ENCODE data around the gene ATG9A.

Gene ATG9A

GRCh38 chr2:219210886-219211362, 18.5 kb downstream of the ATG9A start:
- TF ChIP-seq, protein P1, sequence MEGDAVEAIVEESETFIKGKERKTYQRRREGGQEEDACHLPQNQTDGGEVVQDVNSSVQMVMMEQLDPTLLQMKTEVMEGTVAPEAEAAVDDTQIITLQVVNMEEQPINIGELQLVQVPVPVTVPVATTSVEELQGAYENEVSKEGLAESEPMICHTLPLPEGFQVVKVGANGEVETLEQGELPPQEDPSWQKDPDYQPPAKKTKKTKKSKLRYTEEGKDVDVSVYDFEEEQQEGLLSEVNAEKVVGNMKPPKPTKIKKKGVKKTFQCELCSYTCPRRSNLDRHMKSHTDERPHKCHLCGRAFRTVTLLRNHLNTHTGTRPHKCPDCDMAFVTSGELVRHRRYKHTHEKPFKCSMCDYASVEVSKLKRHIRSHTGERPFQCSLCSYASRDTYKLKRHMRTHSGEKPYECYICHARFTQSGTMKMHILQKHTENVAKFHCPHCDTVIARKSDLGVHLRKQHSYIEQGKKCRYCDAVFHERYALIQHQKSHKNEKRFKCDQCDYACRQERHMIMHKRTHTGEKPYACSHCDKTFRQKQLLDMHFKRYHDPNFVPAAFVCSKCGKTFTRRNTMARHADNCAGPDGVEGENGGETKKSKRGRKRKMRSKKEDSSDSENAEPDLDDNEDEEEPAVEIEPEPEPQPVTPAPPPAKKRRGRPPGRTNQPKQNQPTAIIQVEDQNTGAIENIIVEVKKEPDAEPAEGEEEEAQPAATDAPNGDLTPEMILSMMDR (IDR thresholded peaks at IDR 0.05; ENCODE audit: insufficient read depth, low read length, poor library complexity, severe bottlenecking) = no peak
- no peak for DNase-seq (ENCODE audit: extremely low read depth, insufficient read length)
- Histone ChIP-seq H3K36me3 (ENCODE audit: control insufficient read depth, insufficient read depth, low read length) (peaks cover 15% of the 10 kb centered on the region), H3K27me3 (replicated peaks; ENCODE audit: control insufficient read depth, insufficient read depth, low read length) (no peaks in the 10 kb centered on the region), H3K4me3 (replicated peaks; ENCODE audit: low read depth, low read length) (no peak overlapping the region)

- Histone ChIP-seq H3K36me3 (ENCODE audit: control insufficient read depth, insufficient read depth, low read length) (peaks cover 15% of the 10 kb centered on the region), H3K27me3 (replicated peaks; ENCODE audit: control insufficient read depth, insufficient read depth, low read length) (no peaks in the 10 kb centered on the region), H3K4me3 (replicated peaks; ENCODE audit: low read depth, low read length) (no peak overlapping the region)
- TF ChIP-seq, protein P1 (IDR thresholded peaks at IDR 0.05; ENCODE audit: insufficient read depth, low read length, poor library complexity, severe bottlenecking) = no peak
- DNase-seq (ENCODE audit: extremely low read depth, insufficient read length) = no peak
These were observed 19.1 kb downstream of the ATG9A start for GRCh38 chr2:219210196-219210885.

- H3K4me3 ChIP-seq (replicated peaks; ENCODE audit: low read depth, low read length) = no peak overlapping the region
- TF ChIP-seq, protein P1 (IDR thresholded peaks at IDR 0.05; ENCODE audit: insufficient read depth, low read length, poor library complexity, severe bottlenecking) = no peak
- H3K36me3 ChIP-seq (ENCODE audit: control insufficient read depth, insufficient read depth, low read length) = peaks cover 15% of the 10 kb centered on the region
- no peaks in the 10 kb centered on the region for H3K27me3 ChIP-seq (replicated peaks; ENCODE audit: control insufficient read depth, insufficient read depth, low read length)
- no peak for DNase-seq (ENCODE audit: extremely low read depth, insufficient read length)
These were observed 19.9 kb downstream of the ATG9A start for GRCh38 chr2:219209236-219210195.

DNA sequence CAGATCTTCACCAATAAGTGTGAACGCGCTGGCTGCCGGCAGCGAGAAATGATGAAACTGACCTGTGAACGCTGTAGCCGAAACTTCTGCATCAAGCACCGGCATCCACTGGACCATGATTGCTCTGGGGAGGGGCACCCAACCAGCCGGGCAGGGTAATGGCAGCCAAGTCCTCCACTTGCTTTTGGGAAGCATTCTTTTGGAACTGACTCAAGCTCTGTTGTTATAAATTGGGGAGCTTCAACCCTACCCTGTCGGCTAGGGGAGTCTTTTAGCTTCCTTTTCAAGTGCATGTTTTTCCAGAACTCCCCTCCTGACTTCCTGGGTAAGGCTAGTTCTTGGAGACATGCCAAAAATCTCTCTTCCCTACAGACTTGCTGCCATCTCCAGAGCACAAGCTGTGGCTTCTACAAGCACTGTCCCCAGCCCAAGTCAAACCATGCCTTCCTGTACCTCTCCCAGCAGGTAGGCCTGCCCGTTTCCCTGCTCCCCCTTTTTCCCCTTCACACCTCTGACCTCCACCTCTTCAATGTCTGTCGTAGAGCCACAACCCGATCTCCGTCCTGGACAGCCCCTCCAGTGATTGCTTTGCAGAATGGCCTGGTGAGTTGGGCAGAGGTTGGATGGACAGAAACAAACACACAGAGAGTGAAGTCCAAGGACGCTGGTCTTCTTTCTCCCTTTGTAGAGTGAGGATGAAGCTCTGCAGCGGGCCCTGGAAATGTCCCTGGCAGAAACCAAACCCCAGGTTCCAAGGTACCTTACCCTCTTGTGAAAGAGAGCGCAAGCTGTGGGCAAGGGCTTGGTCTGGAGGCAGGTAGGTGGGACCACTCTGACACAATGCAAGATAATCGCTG, 21.3 kb downstream of the ATG9A start:
- TF ChIP-seq, protein P1 (IDR thresholded peaks at IDR 0.05; ENCODE audit: insufficient read depth, low read length, poor library complexity, severe bottlenecking) = no peak
- Histone ChIP-seq H3K4me3 (replicated peaks; ENCODE audit: low read depth, low read length) (no peak overlapping the region), H3K36me3 (ENCODE audit: control insufficient read depth, insufficient read depth, low read length) (peaks cover 13% of the 10 kb centered on the region), H3K27me3 (replicated peaks; ENCODE audit: control insufficient read depth, insufficient read depth, low read length) (no peaks in the 10 kb centered on the region)
- no peak for DNase-seq (ENCODE audit: extremely low read depth, insufficient read length)

GRCh38 chr2:219207134-219207883, 22.1 kb downstream of the ATG9A start:
- peaks cover 9% of the 10 kb centered on the region for H3K36me3 ChIP-seq (ENCODE audit: control insufficient read depth, insufficient read depth, low read length)
- H3K4me3 ChIP-seq (replicated peaks; ENCODE audit: low read depth, low read length) = peak overlapping the region; percentile 76
- TF ChIP-seq, protein P1 (IDR thresholded peaks at IDR 0.05; ENCODE audit: insufficient read depth, low read length, poor library complexity, severe bottlenecking) = no peak
- H3K27me3 ChIP-seq (replicated peaks; ENCODE audit: control insufficient read depth, insufficient read depth, low read length) = no peaks in the 10 kb centered on the region
- DNase-seq (ENCODE audit: extremely low read depth, insufficient read length) = no peak

All from GM06990 (cell line).